NCI-H2081 (cell line): ENCODE results near the gene ANP32B.
"Not testable (repeated sequence)": the region's sequence is repeated elsewhere in the genome, so short reads cannot be mapped to it uniquely, and the experiment has no call there.

Experiments
- DNase-seq, 2 experiments: peaks; one replicate each; lab custom pipeline; 2025; lab: John Stamatoyannopoulos, UW

Gene ANP32B

GRCh38 chr9:97963232-97963631 lies 19.9 kb upstream of the ANP32B start:
- DNase-seq = no peak

GRCh38 chr9:97964901-97965300 lies 18.2 kb upstream of the ANP32B start:
- DNase-seq = no peak

GRCh38 chr9:97966493-97966892 lies 16.6 kb upstream of the ANP32B start:
- no peak for DNase-seq

- DNase-seq = no peak
Observed at GRCh38 chr9:97969014-97969413, 14.1 kb upstream of the ANP32B start.

DNA sequence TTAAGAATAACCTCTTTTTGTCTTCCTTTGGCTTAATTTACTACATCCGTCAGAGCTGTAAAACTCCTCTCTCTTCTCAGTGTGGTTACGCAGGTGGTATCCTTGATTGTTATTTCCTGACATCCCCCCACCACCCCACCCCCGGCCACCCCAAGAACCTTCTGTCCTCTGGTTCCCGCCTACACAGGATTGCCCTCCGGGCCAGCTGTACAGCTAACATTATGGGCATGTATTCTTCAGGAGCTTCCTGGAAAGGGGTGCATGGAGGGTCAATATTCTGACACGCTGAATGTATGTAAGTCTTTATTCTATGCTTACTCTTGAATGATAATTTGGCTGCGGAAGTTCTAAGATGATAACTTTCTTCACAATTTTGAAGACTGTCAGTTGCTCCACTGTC lies 13.0 kb upstream of the ANP32B start:
- DNase-seq = no peak

- DNase-seq = no peak
Observed at GRCh38 chr9:97972753-97973152, 10.4 kb upstream of the ANP32B start.

- no peak for DNase-seq
Observed at GRCh38 chr9:97975376-97975775, 7.8 kb upstream of the ANP32B start.

- not testable (repeated sequence) for DNase-seq
Observed at GRCh38 chr9:97976633-97977032, 6.5 kb upstream of the ANP32B start.

DNA sequence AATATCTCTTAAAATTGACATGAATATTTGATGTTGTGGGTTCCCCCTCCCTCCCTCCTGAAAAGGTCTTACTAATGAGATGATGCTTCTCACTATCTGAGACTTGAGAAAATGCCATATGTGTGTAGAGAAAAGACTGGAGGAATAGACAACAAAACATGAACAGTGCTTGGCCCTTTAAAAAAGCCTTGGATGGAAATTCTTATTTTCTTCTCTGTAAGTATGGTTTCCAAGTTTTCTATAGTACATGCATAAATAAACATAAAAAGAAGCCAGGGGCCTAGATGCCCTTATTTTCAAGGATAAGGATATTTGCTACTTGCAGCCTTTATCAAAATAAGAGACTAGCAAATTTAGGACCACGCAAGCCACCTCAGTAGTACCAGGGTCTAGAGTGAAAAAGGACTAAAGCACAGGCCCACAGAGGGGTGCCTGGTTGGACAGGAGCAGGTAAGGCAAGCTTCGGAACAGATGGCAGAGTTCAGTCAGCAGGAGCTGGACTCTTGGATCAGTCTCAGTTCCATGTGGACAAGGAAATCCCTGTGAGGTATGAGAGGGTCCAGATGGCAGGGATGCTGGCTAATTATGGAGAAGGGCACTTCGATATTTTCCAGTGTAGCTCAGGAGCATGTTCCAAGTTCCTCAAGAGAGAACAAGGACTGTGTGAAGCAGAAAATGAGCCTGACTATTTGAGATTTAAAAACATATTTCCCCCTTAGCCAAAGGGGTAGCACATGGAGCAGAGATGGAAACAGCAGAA lies 4.6 kb upstream of the ANP32B start:
- no peak for DNase-seq

DNA sequence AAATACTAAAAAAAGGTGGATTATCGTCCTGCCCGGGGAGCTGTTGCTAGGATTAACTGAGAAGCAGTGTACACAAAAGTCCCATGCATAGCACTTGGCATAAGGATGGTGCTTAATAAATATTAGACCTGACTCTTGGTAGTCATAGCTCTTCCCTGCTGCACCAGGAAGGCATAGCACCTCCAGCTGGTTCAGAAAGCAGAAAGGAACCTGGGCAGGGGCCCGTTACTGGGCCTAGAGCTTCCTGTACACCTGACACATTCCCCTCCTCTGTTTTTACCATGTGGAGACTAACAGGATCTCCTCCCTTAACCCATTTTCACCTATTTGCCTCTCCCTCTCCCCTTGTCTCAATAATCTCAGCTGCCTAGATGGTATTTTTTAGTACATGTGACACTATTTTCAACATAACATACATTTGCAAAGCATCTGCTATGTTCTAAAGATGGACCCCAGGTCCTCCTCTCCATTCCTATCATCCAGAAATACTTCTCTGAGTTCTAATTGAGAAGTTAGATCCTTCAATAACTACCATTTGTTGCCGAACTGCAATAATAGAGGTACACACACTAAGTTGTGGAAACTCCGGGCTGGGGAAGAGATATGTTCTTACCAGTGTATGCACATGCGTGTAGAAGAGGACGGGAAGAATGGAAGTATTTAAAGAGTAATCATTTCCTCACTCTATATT lies 3.2 kb upstream of the ANP32B start:
- no peak for DNase-seq

GRCh38 chr9:97980479-97980803 lies 2.7 kb upstream of the ANP32B start:
- no peak for DNase-seq

GRCh38 chr9:97980918-97981845 lies 2.0 kb upstream of the ANP32B start:
- DNase-seq = no peak

- no peak for DNase-seq
Observed at GRCh38 chr9:97981846-97982682, 1.1 kb upstream of the ANP32B start.

- peak; percentile 34 to 41 for DNase-seq
Observed at GRCh38 chr9:97983589-97984187, 547 bp downstream of the ANP32B start.

GRCh38 chr9:97984188-97985057 lies 1.3 kb downstream of the ANP32B start:
- DNase-seq = peak; percentile 53 to 78

- peak in 1 of 2 experiments; percentile 37 for DNase-seq
Observed at GRCh38 chr9:97985058-97985861, 2.1 kb downstream of the ANP32B start.

- DNase-seq = no peak
Observed at GRCh38 chr9:97987487-97987886, 4.3 kb downstream of the ANP32B start.

GRCh38 chr9:97990259-97990658 lies 7.1 kb downstream of the ANP32B start:
- DNase-seq = no peak

DNA sequence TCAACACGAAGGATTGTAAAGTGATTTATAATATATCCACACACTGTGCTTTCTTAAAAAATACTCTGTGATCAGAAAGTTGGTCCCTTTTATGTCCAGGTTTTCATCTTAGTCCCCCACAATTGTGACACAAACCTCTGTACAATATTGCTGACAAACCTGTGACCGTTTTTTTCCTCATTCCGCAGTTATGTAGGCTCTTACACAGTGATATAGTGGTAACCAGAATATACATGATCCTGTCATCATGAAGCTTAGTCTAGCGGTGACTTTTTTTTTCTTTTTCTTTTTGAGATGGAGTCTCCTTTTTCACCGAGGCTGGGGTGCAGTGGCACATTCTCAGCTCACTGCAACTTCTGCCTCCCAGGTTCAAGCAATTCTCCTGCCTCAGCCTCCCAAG lies 8.7 kb downstream of the ANP32B start:
- DNase-seq = no peak
